ENCODE data around the gene CLSTN2.

DNA sequence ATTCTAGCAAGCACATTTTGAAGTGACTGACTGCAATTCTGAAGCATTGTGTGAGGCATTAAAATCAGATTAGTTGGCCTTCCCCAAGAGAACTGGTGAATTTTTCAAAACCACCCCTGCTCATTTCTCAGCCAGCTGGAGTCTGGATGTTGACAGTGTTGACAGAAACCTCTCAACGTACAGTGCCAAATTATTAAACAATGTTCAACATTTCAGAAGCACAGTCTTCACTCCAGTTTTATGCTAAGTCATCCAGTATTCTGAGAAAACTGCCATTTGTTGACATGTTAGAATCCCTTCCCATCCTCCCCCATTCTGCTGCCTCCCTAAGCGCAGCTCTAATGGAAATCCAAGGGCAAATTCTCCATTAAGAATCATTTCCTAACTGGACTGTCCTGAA lies 373.6 kb downstream of the CLSTN2 start:
- TF ChIP-seq CTCF (conservative IDR thresholded peaks at IDR 0.05) = no peak
- no peak for TF ChIP-seq EZH2 (IDR thresholded peaks at IDR 0.05; ENCODE audit: low read depth)

All from PC-9 (cell line).